ENCODE results near the gene IGFBP1. TPM values are rescaled to one million over a fixed set of nuclear protein-coding genes. Genes with fewer than 3 reads are reported as not detected.

IGFBP1 gene
- total RNA-seq = 1.2 and 1.7 TPM in 2 replicates

GRCh38 chr7:45888185-45888992 is at the start of gene IGFBP1:
Gene IGFBP1 (plus strand): TSS chr7:45888488. CDS start chr7:45888653, 165 bp downstream.

DNA sequence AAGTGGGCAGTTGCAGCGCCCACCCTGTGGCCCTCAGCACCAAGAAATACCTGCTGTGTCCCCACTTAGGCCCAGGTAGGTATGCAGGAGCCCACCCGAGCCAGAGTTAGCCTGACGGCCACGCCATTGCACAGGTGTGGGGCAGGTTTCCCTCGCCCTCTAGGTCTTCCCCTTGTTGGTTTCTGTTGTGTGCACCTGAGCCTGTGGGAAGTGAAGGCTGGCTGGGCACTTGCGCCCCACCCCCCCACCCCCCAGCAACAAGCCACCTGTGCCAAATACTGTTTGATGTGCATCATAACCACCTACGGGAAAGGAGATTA is 15.3 kb upstream of the IGFBP1 start, which contains the start of gene CCDC201:
Gene CCDC201, minus strand, starts transcription at position 48 of the 320 bp plus-strand sequence. CDS start 75 bp downstream, outside the sequence.

DNA sequence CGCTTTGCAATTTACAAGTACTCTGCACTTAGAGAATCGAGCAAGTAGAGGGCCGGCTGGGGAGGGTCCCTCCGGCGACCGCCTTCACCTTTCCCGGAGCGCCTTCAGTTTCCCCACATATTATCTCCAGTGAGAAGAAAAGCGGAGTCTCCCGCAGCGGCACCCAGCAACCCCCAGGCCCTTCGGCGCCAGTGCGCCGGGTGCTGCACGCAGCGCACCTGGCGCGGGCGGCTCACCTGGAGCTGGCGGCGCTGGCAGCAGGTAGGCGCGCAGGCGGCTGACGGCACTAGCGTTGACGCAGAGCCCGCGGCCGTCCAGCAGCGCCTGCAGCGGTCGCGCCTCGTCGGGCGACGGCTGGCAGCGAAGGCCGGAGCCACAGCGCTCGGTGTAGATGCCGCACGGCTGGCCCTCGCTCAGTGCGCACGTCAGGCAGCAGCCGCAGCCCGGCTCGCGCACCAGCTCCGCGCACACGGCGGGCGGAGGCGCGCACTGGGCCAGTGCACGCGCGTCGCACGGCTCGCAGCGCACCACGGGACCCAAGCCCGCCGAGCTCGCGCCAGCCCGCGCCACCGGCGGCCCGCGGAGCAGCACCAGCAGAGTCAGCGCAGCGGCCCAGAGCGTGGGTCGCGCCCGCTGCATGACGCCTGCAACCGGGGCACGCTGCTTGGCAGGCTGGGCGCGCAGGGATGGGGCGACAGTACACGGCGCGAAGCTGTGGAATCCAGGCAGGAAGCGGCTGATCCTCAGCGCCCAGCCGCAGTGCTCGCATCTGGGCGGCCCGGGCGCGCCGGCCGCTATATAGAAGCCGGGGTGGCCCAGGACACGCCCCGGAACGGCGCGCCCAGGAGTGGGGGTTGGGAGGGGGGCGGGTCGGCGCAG is 32.5 kb downstream of the IGFBP1 start, which contains the start of gene IGFBP3:
Gene IGFBP3, minus strand, starts transcription at position 771 of the 879 bp plus-strand sequence. Its CDS starts 132 bp downstream, at position 639.

Other genes starting within 250 kb of the IGFBP1 start
- not detected in 2 replicates for gene CCDC201, start 15.4 kb upstream of the IGFBP1 start, total RNA-seq
- gene IGFBP3, start 32.8 kb downstream of the IGFBP1 start, total RNA-seq = 63.3 and 524 TPM in 2 replicates

All from regular cardiac myocyte (primary cell).